Nephron progenitor cell (in vitro differentiated cells): ENCODE results near the gene GNAT2.
A peak's percentile ranks its signal among the peaks of the same experiment; 100 is the strongest.

Source experiments
- DNase-seq: peaks from one replicate; pipeline ENCODE4 v3.0.0; 2021
- H3K27ac Mint-ChIP-seq: 2 replicates; pipeline ENCODE4 v1.8.0; 2021; ENCODE audit warnings: mild to moderate bottlenecking, moderate library complexity, mixed read lengths
- H3K27me3 Mint-ChIP-seq: 2 replicates; pipeline ENCODE4 v1.8.0; 2021; ENCODE audit warnings: mild to moderate bottlenecking, low read depth, mixed read lengths; ENCODE audit not compliant: poor library complexity
- H3K36me3 Mint-ChIP-seq: 2 replicates; pipeline ENCODE4 v1.8.0; 2021; ENCODE audit warnings: low read depth, mixed read lengths
- H3K4me1 Mint-ChIP-seq: 2 replicates; pipeline ENCODE4 v1.8.0; 2021; ENCODE audit warnings: mixed read lengths
- H3K4me3 Mint-ChIP-seq: 2 replicates; pipeline ENCODE4 v1.8.0; 2021; ENCODE audit warnings: mild to moderate bottlenecking, moderate library complexity, mixed read lengths
- H3K9me3 Mint-ChIP-seq: 2 replicates; pipeline ENCODE4 v1.8.0; 2021; ENCODE audit warnings: mild to moderate bottlenecking, moderate library complexity, mixed read lengths
- CTCF ChIP-seq: fragments of 200-600 bp; sonication (generic); IDR thresholded peaks from 2 replicates; pipeline ENCODE4 v1.5.0; 2021; ENCODE audit warnings: antibody characterized with exemption

The GNAT2 gene

DNA sequence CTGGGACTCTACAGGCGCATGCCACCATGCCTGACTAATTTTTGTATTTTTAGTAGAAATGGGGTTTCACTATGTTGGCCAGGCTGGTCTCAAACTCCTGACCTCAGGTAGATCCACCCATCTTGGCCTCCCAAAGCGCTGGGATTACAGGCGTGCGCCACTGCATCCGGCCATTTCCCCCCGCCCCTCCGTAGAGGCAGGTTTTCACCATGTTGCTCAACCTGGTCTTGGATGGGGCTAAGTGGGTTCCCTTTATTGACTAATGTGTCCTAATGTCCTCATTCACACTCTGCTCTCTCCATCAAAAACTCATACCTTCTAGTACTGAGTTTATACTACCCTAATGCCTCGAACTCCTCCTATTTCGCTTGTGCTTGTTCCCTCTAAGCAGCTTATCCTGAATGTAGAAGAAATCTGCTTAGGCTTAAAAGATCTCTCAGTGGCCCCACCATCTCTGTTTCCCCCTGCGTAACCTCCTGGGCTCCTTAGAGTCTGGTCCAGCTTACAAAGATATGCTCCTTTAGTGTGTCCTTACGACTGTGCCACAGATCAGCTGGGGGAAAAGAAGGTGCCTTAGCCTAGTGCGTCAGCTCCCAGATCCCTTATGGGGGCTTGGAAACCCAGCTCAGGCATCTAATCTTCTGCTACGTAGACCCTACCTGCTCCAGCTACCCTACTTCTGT is 8.0 kb downstream of the GNAT2 start:
- no peak for DNase-seq
- peaks cover 45% of the 10 kb centered on the region for H3K4me1 Mint-ChIP-seq

DNA sequence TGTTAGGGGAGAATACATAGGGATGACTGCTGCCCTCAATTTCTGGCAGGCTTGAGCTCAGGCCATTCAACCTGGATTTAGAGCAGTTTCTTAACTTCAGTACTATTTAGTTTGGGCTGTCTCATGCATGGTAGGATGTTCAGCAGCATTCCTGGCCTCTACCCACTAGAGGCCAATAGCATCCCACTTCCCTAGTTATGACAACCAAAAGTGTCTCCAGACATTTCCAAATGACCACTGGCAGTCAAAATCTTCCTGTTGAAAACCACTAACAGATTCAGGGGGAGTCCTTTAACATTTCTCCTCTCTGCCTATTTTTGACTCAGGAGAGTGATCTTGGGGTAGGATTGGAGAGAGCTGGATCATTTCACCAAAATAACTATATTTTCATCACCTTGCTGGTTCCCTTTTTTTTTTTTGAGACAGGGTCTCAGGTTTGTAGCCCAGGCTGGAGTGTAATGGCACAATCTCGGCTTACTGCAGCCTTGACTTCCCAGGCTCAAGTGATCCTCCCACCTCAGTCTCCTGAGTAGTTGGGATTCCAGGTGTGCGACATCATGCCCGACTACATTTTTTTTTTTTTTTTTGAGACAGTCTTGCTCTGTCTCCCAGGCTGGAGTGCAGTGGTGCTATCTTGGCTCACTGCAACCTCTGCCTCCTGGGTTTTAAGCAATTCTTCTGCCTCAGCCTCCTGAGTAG is 8.7 kb downstream of the GNAT2 start:
- H3K27me3 Mint-ChIP-seq: peaks cover 14% of the 10 kb centered on the region
- no peaks in the 10 kb centered on the region for H3K9me3 Mint-ChIP-seq
- DNase-seq: no peak
- no peak overlapping the region for H3K4me3 Mint-ChIP-seq
- H3K27ac Mint-ChIP-seq: no peak overlapping the region
- no peak for TF ChIP-seq CTCF
- H3K4me1 Mint-ChIP-seq: peaks cover 38% of the 10 kb centered on the region
- H3K36me3 Mint-ChIP-seq: no peaks in the 10 kb centered on the region

More for the DNA sequence above, 8.0 kb downstream of the GNAT2 start:
- Mint-ChIP-seq H3K36me3 (no peaks in the 10 kb centered on the region), H3K4me3 (no peak overlapping the region), H3K9me3 (no peaks in the 10 kb centered on the region), H3K27me3 (peaks cover 14% of the 10 kb centered on the region), H3K27ac (peak overlapping the region; percentile 60)
- no peak for TF ChIP-seq CTCF

DNA sequence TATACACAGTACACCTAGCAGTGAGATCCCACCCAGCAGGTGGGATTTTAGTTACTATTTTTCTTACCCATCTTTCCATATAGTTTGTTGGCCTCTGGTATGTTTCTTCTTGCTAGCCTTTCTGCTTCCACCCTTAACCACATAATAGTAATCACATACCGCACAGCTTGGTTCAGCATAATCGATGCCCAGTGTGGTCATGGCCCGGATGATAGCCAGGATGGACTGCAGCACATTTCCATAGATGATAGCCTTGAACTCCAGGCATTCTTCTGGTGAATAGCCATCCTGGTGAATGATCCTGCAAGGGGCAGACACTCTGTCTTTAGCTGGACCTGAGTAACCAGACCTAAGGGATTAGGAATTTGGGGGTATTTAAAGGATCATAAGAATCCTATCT is 9.5 kb downstream of the GNAT2 start:
- H3K27ac Mint-ChIP-seq: no peak overlapping the region
- peaks cover 34% of the 10 kb centered on the region for H3K4me1 Mint-ChIP-seq
- H3K36me3 Mint-ChIP-seq: no peaks in the 10 kb centered on the region
- DNase-seq: no peak
- peaks cover 14% of the 10 kb centered on the region for H3K27me3 Mint-ChIP-seq
- no peaks in the 10 kb centered on the region for H3K9me3 Mint-ChIP-seq
- H3K4me3 Mint-ChIP-seq: no peak overlapping the region
- TF ChIP-seq CTCF: no peak

DNA sequence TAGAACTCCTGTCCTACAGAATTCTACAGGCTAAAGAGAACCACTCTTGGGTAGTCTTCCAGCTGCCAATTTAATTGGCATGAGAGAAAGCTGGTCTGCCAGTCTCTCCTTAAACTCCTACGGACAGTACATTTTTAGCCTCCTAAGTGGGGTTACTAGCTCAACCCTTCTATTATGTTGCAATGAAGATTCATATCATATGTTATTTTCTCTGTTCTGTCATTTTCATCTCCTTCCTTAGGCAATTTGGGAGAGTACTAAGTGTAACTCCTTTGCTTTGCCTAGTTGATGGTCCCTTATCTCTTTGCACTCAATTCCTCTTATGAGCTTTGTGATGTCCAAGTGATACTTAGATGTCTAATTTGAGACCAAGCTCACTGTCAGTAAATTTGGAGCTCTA is 14.0 kb downstream of the GNAT2 start:
- peaks cover 1% of the 10 kb centered on the region for H3K4me1 Mint-ChIP-seq
- H3K36me3 Mint-ChIP-seq: no peaks in the 10 kb centered on the region
- H3K4me3 Mint-ChIP-seq: no peak overlapping the region
- DNase-seq: no peak
- no peak for TF ChIP-seq CTCF
- no peaks in the 10 kb centered on the region for H3K9me3 Mint-ChIP-seq
- H3K27me3 Mint-ChIP-seq: peaks cover 9% of the 10 kb centered on the region
- H3K27ac Mint-ChIP-seq: no peak overlapping the region

GRCh38 chr1:109603229-109603628 is 16.2 kb downstream of the GNAT2 start:
- H3K27me3 Mint-ChIP-seq: peaks cover 3% of the 10 kb centered on the region
- H3K4me3 Mint-ChIP-seq: no peak overlapping the region
- no peak overlapping the region for H3K27ac Mint-ChIP-seq
- TF ChIP-seq CTCF: no peak
- H3K9me3 Mint-ChIP-seq: no peaks in the 10 kb centered on the region
- H3K36me3 Mint-ChIP-seq: peaks cover 19% of the 10 kb centered on the region
- no peaks in the 10 kb centered on the region for H3K4me1 Mint-ChIP-seq
- DNase-seq: no peak

DNA sequence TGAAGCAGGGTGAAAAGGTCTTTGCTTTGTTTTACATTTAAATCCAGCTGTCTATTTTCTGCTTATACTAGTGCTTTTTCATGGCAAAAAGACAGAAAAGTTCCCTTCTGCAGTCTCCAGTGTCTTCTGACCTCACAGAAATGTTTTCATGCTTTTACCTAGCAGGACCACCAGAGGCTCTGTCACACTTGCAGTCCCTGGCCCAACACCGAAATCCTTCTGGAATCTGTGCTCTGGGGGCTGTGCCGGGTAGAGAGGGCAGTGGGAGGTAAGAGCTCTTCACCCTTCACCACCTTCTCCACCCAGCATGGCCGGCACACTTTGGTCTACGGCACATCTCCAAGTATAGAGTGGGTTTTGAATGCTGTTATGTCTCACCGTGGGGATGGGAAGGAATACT is 20.8 kb downstream of the GNAT2 start:
- Mint-ChIP-seq H3K27ac (no peak overlapping the region), H3K36me3 (peaks cover 45% of the 10 kb centered on the region), H3K4me1 (no peaks in the 10 kb centered on the region), H3K27me3 (peaks cover 3% of the 10 kb centered on the region), H3K4me3 (no peak overlapping the region), H3K9me3 (no peaks in the 10 kb centered on the region)
- no peak for DNase-seq
- peak; percentile 19 for TF ChIP-seq CTCF
